ENCODE results near the gene FKBP4.

FKBP4 gene

DNA sequence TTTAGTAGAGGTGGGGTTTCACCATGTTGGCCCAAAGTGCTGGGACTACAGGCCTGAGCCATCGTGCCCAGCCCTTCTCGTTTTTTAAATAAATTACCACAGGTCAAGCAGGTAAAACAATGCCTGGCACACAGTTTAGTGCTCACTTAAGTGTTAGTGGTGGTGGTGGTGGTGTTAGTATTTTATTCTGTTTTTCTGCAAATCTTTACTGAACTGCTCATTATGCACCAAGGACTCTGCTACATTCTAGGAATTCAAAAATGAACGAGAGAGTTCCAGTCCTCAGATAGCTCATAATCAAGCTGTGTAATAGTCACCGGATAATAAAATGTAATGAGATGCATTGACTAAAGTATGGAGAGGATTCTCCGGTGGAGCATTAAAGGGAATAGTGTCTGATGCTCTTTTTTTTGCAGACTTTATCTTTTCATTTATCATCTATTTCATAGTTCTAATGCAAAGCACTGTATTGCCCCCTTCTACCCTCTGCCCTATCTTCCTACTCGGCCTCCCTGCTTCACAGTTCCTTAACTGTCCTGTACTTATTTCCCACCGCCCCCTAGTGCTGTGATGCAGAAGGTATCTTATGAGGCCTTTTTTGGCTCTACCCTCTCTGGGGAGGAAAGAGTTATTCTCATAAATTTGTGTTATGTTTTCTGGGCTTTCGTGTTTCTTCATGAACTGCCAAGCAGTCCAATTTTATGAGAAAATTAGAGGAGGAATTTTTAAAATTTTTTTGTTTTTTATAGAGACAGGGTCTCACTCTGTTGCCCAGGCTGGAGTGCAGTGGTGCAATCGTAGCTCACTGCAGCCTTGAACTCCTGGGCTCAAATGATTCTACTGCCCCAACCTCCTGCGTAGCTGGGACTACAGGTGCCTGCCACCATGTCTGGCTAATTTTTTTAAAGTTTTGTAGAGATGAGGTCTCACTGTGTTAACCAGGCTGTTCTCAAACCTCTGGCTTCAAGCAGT, 18.7 kb downstream of the FKBP4 start:
- DNase-seq, result peak; percentile 45

- DNase-seq, result no peak
Measured at GRCh38 chr12:2819810-2820209, 25.0 kb downstream of the FKBP4 start.

DNA sequence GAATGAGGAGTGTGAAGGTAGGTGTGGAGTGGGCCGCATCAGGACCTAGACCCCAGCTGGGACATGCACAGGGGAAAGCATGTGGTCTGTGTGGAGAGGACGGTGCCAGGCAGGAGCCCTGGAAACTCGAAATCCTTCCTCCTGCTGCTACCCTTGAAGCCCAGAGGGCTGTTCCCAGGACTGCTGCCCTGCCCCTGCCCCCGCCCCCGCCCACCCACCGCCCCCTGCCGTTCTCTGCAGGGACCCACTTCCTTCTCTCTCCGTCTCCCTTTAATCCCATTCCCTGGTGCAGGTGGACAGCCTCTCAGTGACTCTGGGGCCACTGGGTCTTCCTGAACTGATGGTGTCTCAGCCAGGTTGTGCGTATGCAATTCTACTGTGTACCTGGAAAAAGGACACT, 25.7 kb downstream of the FKBP4 start:
- no peak for DNase-seq

DNA sequence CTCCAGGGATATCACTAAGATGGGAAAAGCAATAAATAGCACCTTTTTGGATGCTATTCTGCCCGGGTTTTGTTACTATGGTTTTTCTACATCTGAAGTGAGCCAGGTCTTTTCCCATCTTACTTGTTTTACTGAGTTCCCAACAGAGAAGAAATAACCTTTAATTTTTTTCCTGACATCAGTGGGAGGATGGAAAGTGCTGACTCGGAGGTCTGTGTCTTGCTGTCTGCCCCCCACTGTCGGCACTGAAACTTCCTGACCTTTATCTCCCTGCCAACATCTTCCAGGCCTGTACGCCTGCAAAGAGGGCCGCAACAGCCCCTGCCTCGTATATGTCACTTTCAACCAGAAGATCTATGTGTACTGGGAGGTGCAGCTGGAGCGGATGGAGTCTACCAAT, 28.7 kb downstream of the FKBP4 start:
- DNase-seq, result no peak

- DNase-seq, result no peak
Measured at GRCh38 chr12:2824541-2824940, 29.8 kb downstream of the FKBP4 start.

DNA sequence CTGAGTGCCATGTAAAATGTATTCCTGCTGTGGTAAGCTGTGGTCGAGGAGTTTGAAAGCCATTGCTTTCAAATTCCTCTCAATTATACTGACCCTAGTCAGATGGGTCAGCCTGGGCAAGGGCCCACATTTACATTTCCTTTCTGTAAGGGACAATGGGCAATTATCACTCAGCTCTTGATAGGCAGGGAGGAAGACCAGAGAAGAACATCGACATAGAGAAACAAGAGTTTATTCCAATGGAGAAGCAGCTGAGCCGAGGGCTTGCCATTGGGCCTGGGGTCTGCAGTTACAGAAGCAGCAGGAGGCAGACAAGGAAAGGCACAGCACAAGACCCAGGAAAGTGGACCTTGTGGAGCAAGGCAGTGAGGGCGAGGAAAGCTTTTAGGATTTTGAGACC, 30.4 kb downstream of the FKBP4 start:
- DNase-seq, result no peak

DNA sequence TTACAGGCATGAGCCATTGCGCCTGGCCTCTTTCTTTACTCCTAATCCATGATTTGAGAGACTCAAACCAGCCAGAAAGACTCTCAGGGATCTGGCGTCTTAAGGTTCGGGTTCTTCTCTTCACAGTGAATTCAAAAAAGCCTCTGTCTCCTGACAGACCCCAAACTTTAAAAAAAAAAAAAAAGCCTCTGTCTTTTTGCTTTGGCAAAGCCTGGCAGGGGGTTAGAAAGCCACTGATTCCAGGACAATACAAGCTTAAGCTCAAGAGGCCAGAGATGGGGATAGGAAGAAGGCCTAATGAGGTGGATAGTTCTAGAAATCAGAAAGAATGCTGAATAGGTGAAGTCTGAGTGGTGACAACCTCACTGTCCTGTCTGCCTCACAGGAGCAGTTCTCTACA, 31.3 kb downstream of the FKBP4 start:
- no peak for DNase-seq

- DNase-seq, result no peak
Measured at GRCh38 chr12:2826721-2827515, 32.1 kb downstream of the FKBP4 start.

DNA sequence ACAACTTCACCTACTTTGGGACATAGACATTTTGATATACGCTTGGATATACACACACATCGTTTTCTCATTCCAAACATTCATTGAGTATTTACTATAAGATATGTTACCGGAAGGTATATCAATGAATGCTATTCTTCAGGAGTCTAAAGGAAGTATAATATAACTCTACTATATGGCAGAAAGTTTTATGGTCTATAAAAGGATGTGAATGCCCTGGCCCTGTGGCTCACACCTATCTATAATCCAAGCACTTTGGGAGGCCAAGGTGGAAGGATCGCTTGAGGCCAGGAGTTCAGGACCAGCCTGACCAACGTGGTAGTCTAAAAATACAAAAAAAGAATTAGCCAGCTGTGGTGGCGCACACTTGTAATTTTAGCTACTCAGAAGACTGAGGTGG, 34.5 kb downstream of the FKBP4 start:
- no peak for DNase-seq

GRCh38 chr12:2832550-2833127, 37.9 kb downstream of the FKBP4 start:
- no peak for DNase-seq

GRCh38 chr12:2833327-2833726, 38.6 kb downstream of the FKBP4 start:
- DNase-seq, result no peak

- DNase-seq, result no peak
Measured at GRCh38 chr12:2833810-2834209, 39.0 kb downstream of the FKBP4 start.

DNA sequence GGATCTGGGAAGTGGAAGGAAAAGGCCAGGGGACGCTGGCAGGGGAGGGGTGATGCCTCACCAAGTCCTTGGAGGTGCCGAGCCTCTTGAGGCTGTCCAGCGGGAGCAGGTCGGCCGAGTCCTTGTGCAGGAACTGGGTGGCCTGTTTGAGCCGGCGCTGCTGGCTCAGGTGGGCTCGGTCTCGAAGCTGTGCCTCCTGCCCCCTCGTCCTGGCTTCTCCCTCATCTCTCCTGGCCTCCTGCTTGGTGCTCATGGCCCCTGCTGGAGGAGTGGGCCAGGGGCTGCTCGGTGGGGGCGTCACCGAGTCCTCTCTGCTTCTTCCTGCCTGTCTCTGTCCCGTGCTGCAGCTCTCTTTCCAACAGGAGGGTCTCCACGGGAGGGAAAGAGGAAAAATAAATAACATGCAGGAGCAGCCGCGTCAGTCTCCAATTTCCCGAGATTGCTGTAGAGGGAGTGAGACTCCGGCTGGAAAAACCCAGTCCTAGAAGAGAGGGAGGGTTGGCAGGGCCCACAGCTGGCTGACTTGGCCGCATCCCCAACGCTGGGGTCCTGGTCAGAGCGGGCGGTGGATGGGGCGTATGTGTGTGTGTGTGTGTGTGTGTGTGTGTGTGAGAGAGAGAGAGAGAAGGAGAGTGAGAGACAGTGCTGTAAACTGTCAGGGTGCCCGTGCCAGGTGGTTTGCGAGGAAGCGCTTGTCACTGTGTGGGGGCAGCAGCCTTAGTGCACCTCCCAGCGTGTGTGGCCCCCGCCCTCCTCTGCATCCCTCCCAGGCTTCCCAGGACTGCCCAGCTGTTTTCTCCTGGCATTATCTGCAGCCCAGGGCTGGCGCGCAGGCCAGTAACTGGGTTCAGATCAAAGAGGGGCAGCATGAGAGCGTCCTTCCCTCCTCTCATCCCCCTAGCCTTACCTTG, 40.1 kb downstream of the FKBP4 start, which contains the start of gene NRIP2:
NRIP2 (minus strand) TSS at position 455 of the 911 bp plus-strand sequence; CDS start at position 403, 52 bp downstream.
- no peak for DNase-seq

DNA sequence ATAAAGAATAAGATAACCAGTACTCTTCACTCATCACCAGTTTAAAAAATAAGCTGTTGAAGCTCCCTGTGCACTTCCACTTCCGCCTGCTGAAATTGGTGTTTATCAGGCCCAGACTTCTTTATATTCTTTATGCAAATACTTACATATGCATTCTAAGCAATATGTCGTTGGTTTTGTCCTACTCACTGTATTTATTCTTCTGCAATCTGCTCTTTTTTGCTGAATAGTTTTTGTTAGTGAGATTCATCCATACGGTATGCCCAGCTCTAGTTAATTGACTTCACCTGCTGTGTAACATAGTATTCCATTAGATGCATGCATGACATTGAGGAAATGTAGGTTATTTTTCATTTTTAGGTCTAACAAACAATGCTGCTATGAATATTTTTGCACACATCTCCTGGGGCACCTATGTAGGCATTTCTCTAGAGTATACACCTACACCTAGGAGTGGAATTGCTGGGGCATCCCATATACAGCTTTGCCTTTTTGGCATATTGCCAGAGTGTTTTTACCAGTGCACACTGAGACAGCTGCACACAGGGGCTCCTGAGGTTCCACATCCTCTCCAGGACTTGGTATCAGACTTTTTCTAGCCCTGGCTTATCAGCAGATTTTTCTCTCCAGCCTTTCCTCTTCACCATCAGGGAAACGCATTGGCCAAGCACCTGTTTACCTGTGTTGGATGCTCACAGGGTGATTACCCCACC, 41.1 kb downstream of the FKBP4 start:
- DNase-seq, result no peak

- no peak for DNase-seq
Measured at GRCh38 chr12:2836574-2836973, 41.8 kb downstream of the FKBP4 start.

DNA sequence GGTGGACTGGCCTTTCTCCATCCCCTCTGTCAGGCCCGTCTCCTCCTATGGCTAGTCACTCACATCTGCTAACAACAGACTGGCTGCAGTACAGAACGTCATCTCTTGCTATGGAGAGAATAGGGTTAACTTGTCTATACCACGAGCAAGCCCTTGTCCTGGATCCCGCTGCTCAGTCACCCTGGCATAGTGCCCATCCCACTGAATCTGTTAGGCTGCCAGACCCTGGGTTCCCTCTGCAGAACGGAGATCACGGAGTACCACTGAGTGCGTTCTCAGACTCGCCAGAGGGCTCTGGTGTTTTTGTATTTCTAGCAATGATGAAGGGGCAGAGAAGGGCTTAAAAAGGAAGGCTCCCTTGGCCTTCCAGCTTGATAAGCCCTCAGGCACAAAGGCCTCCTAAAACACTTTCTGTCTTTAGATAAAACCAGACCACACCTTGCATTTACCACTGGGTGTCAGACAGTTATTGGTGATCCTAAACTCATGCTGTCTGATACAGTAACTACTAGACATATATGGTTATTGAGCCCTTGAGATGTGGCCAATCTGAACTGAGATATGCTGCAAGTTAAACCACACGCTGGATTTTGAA, 46.4 kb downstream of the FKBP4 start:
- no peak for DNase-seq

- no peak for DNase-seq
Measured at GRCh38 chr12:2842948-2843347, 48.2 kb downstream of the FKBP4 start.

DNA sequence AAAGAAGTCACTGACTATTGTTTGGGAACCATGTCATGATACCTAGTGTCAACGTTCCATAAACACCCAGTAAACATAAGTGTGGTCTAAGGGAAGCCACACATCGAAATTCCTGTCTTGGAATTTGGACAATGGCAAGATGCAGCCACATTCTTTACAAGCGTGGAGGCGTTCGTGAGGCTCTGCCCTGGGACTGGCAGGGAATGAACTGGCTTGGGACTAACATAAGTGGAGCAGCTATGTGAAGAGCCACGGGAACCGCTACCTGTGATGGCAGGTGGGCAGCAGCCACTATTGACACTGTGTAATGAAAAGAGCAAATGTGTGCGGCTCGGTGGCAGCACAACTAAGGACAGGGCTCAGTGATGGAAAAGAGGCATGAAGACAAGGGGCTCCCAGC, 50.0 kb downstream of the FKBP4 start:
- DNase-seq, result no peak

DNA sequence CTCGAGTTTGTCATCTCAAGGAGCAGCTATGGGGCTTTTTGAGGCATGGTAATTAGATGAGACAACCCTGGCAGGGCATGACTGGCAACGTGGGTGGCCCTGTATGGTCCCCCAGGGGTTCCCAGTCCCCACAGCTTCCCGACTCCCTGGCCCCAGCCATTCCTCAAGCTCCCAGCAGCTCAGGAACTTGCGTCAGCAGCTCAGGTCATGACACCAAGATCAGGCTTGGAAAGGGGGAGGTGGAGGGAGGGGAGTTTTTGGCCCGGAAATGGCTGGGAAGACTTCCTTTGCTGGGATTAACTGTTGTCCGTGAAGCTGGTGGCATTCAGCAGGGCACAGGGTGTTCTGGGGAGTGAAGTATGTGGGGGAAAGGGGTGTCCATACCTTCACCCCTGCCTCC, 50.5 kb downstream of the FKBP4 start:
- no peak for DNase-seq

DNA sequence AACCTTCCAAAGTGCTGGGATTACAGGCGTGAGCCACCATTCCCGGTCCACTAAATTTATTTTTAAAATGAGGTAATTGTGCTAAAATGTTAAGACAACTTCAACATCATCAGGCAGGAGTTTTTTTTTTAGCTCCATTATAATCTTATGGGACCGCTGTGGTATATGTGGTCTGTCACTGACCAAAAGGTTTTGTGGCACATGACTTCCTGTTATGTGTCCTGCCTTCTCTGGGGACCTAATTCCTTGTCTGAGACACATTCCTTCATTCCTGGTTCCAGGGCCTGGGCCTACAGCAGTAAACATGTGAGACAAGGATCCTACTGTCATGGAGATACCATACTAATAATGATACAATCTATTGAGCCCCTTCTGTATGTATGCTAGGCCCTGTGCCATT, 57.2 kb downstream of the FKBP4 start:
- DNase-seq, result no peak

GRCh38 chr12:2853626-2854025, 58.9 kb downstream of the FKBP4 start:
- peak; percentile 46 for DNase-seq
